ENCODE measurements around the gene RIPK3.

The RIPK3 gene

GRCh38 chr14:24300326-24300980 lies 39.3 kb downstream of the RIPK3 start:
- no peak for DNase-seq

DNA sequence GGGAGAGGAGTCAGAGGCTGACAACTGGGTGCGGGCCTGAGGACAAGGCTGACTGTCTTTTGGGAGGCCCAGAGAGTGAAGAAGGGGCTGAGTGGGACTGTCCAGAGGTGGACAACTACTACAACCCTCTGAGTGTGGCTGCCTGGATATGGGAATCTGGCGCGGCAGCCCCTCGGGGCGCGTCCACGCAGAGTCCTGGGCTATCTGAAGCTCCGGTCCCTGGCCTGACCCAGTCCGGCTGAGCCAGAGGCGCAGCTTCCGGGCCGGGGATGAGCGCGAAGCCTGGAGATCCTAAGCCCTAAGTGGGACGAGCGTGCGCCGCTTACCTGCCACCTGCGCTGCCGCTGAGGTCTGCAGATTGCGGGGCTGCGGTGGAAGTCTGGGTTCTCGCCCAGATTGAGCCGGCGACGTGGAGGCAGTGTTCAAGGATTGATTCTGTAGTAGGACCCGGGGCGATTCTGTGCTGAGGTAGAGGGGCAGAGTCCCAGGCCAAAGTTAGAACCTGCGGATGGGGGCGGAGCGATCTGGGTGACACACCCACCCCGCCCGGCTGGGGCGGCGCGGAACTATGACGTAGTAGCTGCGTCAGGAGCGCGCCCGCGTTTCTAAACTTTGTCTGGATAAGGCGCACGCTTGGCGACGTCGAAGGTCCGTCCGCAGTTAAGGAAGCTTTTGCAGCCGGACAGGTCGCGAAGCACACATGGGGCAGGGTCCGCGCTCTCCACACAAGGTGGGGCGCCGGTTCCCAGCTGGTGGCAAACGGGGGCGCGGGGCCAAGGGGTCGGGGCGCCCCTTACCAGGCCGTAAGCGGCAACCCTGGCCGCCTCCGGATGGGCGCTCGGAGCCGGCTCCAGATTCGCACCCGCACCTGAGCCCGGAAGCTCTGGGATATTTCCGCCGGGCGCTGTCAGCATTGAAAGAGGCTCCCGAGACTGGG lies 40.3 kb downstream of the RIPK3 start, which contains the start of the genes DHRS1 and NOP9:
DHRS1 (minus strand) TSS at position 526 of the 937 bp plus-strand sequence. CDS start 674 bp downstream, outside the sequence.
NOP9 (plus strand) TSS at position 596 of the 937 bp plus-strand sequence; CDS start at position 701, 105 bp downstream.
- peak; percentile 88 for DNase-seq

- DNase-seq = no peak
These were observed 40.9 kb downstream of the RIPK3 start for GRCh38 chr14:24298892-24299254.

- no peak for DNase-seq
These were observed 42.4 kb downstream of the RIPK3 start for GRCh38 chr14:24297190-24297964.

GRCh38 chr14:24296341-24297157 lies 43.2 kb downstream of the RIPK3 start:
- DNase-seq = peak; percentile 49

DNA sequence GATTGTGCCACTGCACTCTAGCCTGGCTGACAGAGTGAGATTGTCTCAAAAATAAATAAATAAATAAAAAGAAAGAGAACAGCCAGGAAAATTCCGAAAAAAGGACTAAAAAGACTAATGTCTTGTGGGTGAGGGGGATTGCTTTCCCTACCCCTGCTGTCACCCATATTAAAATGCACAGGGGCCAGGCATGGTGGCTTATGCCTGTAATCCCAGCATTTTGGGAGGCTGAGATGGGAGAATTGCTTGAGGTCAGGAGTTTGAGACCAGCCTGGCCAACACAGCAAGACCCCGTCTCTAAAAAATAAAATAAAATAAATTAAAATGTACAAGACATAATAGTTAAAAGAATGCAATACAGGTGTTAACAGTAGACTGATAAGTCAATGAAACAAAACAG lies 46.3 kb downstream of the RIPK3 start:
- DNase-seq = no peak

DNA sequence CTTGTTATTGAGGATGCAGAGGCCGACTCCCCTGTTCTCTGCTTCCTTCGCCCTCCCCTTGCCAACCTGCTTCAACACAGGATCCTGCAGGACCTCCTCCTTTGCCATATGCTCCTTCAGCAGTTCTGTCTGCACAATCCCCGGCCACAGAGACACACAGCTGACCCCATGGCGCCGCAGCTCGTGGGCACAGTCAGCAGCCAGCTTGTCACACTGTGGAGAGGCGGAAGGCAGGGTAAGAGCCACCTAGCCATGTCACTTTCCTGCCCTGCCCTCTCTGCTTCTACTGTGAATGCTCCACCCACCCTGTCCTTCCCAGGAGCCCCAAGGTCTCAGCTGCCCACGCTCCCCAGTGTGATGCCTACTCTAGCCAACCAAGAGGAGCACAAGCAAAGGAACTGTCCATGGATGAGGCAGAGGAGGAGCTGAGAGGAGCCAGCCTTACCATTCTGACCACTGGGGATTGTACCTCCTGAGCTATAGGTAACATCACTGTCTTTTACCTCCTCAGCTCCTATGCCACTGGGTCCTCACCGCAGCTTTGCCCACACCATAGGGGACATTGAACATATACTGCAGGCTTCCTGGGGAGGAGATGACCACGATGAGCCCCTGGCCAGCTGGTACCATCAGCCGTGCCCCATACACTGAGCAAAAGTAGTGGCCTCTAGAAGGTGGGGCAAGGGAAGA lies 47.5 kb downstream of the RIPK3 start:
- no peak for DNase-seq

DNA sequence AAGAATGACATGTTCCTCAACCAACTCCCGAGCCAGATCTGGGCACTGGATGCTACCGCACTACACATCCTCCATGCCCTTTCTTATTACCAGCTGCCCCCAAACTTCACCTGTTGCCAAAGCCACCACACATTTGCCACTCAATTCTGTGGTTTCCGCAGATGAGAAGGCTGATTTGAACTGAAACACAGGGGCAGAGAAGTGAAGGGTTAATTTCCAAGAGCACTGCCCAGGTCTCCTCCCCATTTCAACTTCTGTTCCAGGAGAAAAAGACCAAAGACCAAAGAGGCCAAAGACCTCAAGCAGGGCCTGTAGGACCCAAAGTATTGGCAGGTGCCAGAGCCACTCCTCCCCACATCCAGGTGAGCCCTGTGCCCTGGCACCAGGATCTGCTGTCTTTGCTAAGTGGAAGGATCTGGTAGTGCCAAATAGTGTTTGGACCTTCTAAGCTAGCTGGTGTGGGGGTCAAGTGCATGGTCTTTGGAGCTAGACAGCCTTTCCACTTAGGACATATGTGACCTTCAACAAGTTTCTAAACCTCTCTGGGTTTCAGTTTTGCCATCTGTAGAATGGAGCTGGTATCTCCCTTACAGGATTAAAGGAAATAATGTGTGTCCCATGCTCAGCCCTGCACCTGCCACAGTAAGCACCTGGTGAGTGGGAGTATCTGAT lies 48.2 kb downstream of the RIPK3 start:
- DNase-seq = no peak

DNA sequence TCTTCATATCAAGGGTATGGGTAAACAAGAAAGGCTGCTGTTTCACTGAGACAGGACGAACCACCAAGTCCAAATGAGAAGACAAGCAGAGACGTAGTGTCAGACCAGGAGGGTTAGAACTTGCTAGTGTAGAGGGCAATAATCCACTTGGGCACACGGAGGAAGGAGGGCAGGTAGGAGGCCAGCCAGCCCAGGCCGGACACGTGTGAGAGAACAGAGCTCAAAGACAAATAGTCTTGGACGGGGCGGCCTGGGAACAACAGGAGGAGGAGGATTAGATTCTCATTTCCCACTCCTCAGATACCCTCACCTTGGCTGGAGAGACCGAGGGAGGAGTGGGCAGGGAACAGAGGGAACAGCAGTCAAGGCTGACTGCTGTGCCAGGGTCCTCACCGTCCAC lies 49.0 kb downstream of the RIPK3 start:
- no peak for DNase-seq

GRCh38 chr14:24289649-24290280 lies 50.0 kb downstream of the RIPK3 start:
- DNase-seq = no peak

- no peak for DNase-seq
These were observed 52.8 kb downstream of the RIPK3 start for GRCh38 chr14:24286996-24287395.
